WI38 (cell line): ENCODE results near the gene FHAD1.
"Not testable (repeated sequence)": the region's sequence is repeated elsewhere in the genome, so short reads cannot be mapped to it uniquely, and the experiment has no call there.

ENCODE experiments used
- H3K4me3 ChIP-seq: 2 replicates; pipeline ENCODE4 v1.5.1; 2011; ENCODE audit warnings: low read depth, mild to moderate bottlenecking, control low read depth, low read length
- CTCF ChIP-seq: IDR thresholded peaks from 2 replicates; pipeline ENCODE4 v1.5.1; 2012; ENCODE audit warnings: low read depth, mild to moderate bottlenecking, control low read depth, low read length

The FHAD1 gene

GRCh38 chr1:15287035-15287979 lies 40.3 kb downstream of the FHAD1 start:
- no peak for TF ChIP-seq CTCF
- no peak overlapping the region for H3K4me3 ChIP-seq

GRCh38 chr1:15288173-15288926 lies 41.3 kb downstream of the FHAD1 start:
- no peak overlapping the region for H3K4me3 ChIP-seq
- no peak for TF ChIP-seq CTCF

- H3K4me3 ChIP-seq, result no peak overlapping the region
- no peak for TF ChIP-seq CTCF
These were observed 42.2 kb downstream of the FHAD1 start for GRCh38 chr1:15289251-15289651.

DNA sequence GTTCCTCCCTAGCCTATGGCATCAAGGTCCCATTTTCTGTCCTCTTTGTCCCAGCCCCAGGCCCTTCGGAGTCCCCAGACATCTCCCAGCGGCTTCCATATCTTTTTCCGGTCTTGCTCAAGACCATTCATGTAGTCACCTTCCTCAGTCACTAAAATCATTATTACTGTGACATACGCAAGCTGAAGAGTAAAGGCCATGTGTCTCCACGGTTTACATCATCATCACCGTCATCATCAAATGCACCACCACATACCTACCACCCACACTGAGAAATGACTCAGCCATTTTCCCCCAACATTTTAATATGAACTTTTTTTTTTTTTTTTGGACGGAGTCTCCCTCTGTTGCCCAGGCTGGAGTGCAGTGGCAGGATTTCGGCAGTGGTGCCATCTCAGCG lies 43.4 kb downstream of the FHAD1 start:
- H3K4me3 ChIP-seq, result no peak overlapping the region
- TF ChIP-seq CTCF, result no peak

DNA sequence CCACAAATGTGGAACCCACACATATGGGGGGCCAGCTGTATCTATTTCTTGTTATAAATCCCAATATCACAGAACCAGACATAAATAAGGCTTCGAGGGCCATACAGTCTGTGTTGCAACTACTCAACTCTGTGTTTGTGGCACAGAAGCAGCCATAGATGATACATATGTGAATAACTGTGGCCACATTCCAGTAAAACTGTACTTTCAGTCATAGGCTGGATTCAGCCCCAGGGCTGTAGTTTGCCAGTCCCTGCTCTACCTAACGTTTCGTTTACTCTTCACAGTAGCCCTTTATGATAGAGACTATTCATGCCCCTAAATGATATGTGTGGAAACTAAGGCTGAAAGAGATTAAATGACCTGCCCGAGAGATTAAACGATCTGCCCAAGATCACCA lies 48.7 kb downstream of the FHAD1 start:
- no peak overlapping the region for H3K4me3 ChIP-seq
- TF ChIP-seq CTCF, result no peak

GRCh38 chr1:15296585-15297321 lies 49.7 kb downstream of the FHAD1 start:
- TF ChIP-seq CTCF, result no peak

GRCh38 chr1:15297975-15298374 lies 51.0 kb downstream of the FHAD1 start:
- H3K4me3 ChIP-seq, result not testable (repeated sequence)

More at GRCh38 chr1:15296585-15297321, 49.7 kb downstream of the FHAD1 start:
- no peak overlapping the region for H3K4me3 ChIP-seq
